HepG2 (cell line): ENCODE data around the gene GAL3ST1. TPM values are rescaled to one million over a fixed set of nuclear protein-coding genes. Genes with fewer than 3 reads are reported as not detected.

Experiments
- ETV5 ChIP-seq: IDR thresholded peaks from 2 replicates; pipeline ENCODE4 v1.6.1; 2018; ENCODE audit warnings: missing biosample characterization, missing genetic modification reagents, inconsistent platforms, borderline replicate concordance
- ZFP36 ChIP-seq: fragments of 150-350 bp; IDR thresholded peaks from 2 replicates; pipeline ENCODE4 v1.6.1; 2018; ENCODE audit warnings: borderline replicate concordance, low read length, low read depth; ENCODE audit not compliant: partially characterized antibody
- ZFP36L1 ChIP-seq: sonication (generic); formaldehyde crosslinking; IDR thresholded peaks from 2 replicates; pipeline ENCODE4 v1.8.0; 2022; ENCODE audit warnings: mild to moderate bottlenecking, missing genetic modification reagents, moderate library complexity
- ZNF292 ChIP-seq: sonication (generic); formaldehyde crosslinking; IDR thresholded peaks from 2 replicates; pipeline ENCODE4 v1.8.1; 2022; ENCODE audit warnings: mild to moderate bottlenecking, low read depth, missing genetic modification reagents, borderline replicate concordance
- ZNF672 ChIP-seq: sonication (generic); formaldehyde crosslinking; IDR thresholded peaks from 2 replicates; pipeline ENCODE4 v1.8.1; 2022; ENCODE audit warnings: missing genetic modification reagents
- polyA plus RNA-seq, 8 experiments: library from polyadenylated mRNA; depleted of rRNA in 3 of 8; stranded (reverse) in 7 of 8; unstranded in 1 of 8; fragments of >200 nt; fragmentation: Illumina TruSeq in 4 of 8; extraction: Trizol in 4 of 8; gene quantifications; 2 replicates each; pipeline versions ENCODE4 v1.2.1 to v1.2.3, GENCODE V29; 2011 to 2016; ENCODE audit warnings: low read depth in 4 of 8, missing spikeins in 1 of 8, mixed read lengths in 1 of 8; ENCODE audit not compliant: insufficient read depth in 1 of 8
- total RNA-seq, 5 experiments: library from RNA; depleted of rRNA; stranded (reverse); fragments of >200 nt; fragmentation: Illumina TruSeq; extraction: Trizol; gene quantifications; 2 replicates each; pipeline ENCODE4 v1.2.3, GENCODE V29; 2016; ENCODE audit warnings: low read depth in 1 of 5
- TF ChIP-seq, protein P1 (sequence below): sonication (generic); formaldehyde crosslinking; IDR thresholded peaks from 2 replicates; pipeline ENCODE4 v1.4.0; 2020; ENCODE audit warnings: missing genetic modification reagents, borderline replicate concordance
- TF ChIP-seq, protein P2 (sequence below): sonication (generic); formaldehyde crosslinking; conservative IDR thresholded peaks from 2 replicates; pipeline ENCODE4 v1.4.0; 2020; ENCODE audit warnings: mild to moderate bottlenecking, missing genetic modification reagents, moderate library complexity
- TF ChIP-seq, protein P3 (sequence below): sonication (generic); formaldehyde crosslinking; IDR thresholded peaks from 2 replicates; pipeline ENCODE4 v1.8.1; 2023; ENCODE audit warnings: missing genetic modification reagents, inconsistent platforms, borderline replicate concordance
- TF ChIP-seq, protein P4 (sequence below), 2 experiments: sonication (generic) in 1 of 2; formaldehyde crosslinking in 1 of 2; IDR thresholded peaks; 2 replicates each; pipeline versions ENCODE4 v1.6.1 to v1.9.0; 2014 to 2022; ENCODE audit warnings: antibody characterized with exemption in 1 of 2, borderline replicate concordance in 1 of 2, inconsistent platforms in 1 of 2, low read depth in 1 of 2, missing genetic modification reagents in 1 of 2
- TF ChIP-seq, protein P5 (sequence below): sonication (generic); formaldehyde crosslinking; IDR thresholded peaks from 2 replicates; pipeline ENCODE4 v1.4.0; 2020; ENCODE audit warnings: mild to moderate bottlenecking, missing genetic modification reagents

The GAL3ST1 gene
- total and polyA plus RNA-seq, 2 of the 13 experiments (the other 11 are each of a cell fraction or from before 2014, with no cell fraction given): 4.4 to 14.7 TPM

DNA sequence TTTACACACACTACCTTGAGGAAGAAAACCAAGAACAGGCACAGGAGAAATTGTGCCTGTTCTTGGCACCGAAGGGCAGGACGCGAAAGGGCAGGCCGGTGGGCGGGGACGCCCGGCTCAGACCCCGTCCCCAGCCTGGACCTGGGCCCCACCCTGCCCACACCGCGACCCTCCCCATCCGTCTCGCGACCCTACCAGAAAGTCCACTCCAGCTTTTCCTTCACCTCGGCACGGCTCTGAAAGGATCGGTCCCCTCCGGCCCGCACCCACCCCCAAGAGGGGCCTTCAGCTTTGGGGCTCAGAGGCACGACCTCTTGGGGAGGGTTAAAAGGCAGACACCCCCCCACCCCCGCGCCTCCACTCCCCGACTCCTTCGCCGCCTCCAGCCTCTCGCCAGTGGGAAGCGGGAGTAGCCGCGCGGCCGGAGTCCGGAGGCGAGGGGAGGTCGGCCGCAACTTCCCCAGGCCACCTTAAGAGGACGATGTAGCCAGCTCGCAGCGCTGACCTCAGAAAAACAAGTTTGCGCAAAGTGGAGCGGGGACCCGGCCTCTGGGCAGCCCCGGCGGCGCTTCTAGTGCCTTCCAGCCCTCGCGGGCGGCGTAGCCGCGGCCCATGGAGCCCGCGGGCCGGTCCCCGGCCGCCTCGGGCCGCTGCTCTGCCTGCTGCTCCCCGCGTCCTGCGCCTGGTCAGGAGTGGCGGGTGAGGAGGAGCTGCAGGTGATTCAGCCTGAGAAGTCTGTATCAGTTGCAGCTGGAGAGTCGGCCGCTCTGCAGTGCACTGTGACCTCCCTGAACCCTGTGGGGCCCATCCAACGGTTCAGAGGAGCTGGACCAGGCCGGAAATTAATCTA lies 32.3 kb downstream of the GAL3ST1 start (continued):
- TF ChIP-seq ZFP36L1 (CRISPR knock-in tag) (no peak), ZNF672 (CRISPR knock-in tag) (no peak), ZNF292 (peak; percentile 55; the same call in 1 of the 2 replicates), ETV5 (CRISPR knock-in tag) (peak; percentile 42; the same call in 1 of the 2 replicates), ZFP36 (no peak)
- TF ChIP-seq, protein P1, sequence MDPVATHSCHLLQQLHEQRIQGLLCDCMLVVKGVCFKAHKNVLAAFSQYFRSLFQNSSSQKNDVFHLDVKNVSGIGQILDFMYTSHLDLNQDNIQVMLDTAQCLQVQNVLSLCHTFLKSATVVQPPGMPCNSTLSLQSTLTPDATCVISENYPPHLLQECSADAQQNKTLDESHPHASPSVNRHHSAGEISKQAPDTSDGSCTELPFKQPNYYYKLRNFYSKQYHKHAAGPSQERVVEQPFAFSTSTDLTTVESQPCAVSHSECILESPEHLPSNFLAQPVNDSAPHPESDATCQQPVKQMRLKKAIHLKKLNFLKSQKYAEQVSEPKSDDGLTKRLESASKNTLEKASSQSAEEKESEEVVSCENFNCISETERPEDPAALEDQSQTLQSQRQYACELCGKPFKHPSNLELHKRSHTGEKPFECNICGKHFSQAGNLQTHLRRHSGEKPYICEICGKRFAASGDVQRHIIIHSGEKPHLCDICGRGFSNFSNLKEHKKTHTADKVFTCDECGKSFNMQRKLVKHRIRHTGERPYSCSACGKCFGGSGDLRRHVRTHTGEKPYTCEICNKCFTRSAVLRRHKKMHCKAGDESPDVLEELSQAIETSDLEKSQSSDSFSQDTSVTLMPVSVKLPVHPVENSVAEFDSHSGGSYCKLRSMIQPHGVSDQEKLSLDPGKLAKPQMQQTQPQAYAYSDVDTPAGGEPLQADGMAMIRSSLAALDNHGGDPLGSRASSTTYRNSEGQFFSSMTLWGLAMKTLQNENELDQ (CRISPR knock-in tag): no peak
- TF ChIP-seq, protein P2, sequence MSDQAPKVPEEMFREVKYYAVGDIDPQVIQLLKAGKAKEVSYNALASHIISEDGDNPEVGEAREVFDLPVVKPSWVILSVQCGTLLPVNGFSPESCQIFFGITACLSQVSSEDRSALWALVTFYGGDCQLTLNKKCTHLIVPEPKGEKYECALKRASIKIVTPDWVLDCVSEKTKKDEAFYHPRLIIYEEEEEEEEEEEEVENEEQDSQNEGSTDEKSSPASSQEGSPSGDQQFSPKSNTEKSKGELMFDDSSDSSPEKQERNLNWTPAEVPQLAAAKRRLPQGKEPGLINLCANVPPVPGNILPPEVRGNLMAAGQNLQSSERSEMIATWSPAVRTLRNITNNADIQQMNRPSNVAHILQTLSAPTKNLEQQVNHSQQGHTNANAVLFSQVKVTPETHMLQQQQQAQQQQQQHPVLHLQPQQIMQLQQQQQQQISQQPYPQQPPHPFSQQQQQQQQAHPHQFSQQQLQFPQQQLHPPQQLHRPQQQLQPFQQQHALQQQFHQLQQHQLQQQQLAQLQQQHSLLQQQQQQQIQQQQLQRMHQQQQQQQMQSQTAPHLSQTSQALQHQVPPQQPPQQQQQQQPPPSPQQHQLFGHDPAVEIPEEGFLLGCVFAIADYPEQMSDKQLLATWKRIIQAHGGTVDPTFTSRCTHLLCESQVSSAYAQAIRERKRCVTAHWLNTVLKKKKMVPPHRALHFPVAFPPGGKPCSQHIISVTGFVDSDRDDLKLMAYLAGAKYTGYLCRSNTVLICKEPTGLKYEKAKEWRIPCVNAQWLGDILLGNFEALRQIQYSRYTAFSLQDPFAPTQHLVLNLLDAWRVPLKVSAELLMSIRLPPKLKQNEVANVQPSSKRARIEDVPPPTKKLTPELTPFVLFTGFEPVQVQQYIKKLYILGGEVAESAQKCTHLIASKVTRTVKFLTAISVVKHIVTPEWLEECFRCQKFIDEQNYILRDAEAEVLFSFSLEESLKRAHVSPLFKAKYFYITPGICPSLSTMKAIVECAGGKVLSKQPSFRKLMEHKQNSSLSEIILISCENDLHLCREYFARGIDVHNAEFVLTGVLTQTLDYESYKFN: peak; percentile 47; the same call in 1 of the 2 replicates
- TF ChIP-seq, protein P3, sequence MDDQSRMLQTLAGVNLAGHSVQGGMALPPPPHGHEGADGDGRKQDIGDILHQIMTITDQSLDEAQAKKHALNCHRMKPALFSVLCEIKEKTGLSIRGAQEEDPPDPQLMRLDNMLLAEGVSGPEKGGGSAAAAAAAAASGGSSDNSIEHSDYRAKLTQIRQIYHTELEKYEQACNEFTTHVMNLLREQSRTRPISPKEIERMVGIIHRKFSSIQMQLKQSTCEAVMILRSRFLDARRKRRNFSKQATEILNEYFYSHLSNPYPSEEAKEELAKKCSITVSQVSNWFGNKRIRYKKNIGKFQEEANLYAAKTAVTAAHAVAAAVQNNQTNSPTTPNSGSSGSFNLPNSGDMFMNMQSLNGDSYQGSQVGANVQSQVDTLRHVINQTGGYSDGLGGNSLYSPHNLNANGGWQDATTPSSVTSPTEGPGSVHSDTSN: no peak
- TF ChIP-seq, protein P4, sequence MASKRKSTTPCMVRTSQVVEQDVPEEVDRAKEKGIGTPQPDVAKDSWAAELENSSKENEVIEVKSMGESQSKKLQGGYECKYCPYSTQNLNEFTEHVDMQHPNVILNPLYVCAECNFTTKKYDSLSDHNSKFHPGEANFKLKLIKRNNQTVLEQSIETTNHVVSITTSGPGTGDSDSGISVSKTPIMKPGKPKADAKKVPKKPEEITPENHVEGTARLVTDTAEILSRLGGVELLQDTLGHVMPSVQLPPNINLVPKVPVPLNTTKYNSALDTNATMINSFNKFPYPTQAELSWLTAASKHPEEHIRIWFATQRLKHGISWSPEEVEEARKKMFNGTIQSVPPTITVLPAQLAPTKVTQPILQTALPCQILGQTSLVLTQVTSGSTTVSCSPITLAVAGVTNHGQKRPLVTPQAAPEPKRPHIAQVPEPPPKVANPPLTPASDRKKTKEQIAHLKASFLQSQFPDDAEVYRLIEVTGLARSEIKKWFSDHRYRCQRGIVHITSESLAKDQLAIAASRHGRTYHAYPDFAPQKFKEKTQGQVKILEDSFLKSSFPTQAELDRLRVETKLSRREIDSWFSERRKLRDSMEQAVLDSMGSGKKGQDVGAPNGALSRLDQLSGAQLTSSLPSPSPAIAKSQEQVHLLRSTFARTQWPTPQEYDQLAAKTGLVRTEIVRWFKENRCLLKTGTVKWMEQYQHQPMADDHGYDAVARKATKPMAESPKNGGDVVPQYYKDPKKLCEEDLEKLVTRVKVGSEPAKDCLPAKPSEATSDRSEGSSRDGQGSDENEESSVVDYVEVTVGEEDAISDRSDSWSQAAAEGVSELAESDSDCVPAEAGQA (IDR thresholded peaks at IDR 0.05; ENCODE audit: low read depth): no peak
- TF ChIP-seq, protein P4 (CRISPR knock-in tag; IDR thresholded peaks at IDR 0.05; ENCODE audit: borderline replicate concordance): no peak
- TF ChIP-seq, protein P5, sequence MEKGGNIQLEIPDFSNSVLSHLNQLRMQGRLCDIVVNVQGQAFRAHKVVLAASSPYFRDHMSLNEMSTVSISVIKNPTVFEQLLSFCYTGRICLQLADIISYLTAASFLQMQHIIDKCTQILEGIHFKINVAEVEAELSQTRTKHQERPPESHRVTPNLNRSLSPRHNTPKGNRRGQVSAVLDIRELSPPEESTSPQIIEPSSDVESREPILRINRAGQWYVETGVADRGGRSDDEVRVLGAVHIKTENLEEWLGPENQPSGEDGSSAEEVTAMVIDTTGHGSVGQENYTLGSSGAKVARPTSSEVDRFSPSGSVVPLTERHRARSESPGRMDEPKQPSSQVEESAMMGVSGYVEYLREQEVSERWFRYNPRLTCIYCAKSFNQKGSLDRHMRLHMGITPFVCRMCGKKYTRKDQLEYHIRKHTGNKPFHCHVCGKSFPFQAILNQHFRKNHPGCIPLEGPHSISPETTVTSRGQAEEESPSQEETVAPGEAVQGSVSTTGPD: no peak
